ENCODE measurements around the gene DYNLT1. TPM values are rescaled to one million over a fixed set of nuclear protein-coding genes. Genes with fewer than 3 reads are reported as not detected.

Gene DYNLT1
- total and polyA plus RNA-seq, 2 of the 4 experiments (the other 2 are of a cell fraction) = 235 to 349 TPM

- WGBS, 2 experiments (ENCODE audit: extremely low coverage in 2 of 2, insufficient read length in 1 of 2) = 100% methylated on average over 2 of the region's 3 CpGs; no CpG with 5 or more reads in 1 of the 2 experiments
- BruUV-seq (replicated peaks) = no TSS peak
- Histone ChIP-seq H3K4ac (ENCODE audit: low read depth, low read length) (no peak overlapping the region), H3K4me1 (ENCODE audit: control insufficient read depth, insufficient read depth, low read length) (no peaks in the 10 kb centered on the region), H2AK9ac (replicated peaks; ENCODE audit: low read depth, low read length, poor library complexity) (no peak overlapping the region), H2AK5ac (ENCODE audit: low read depth, low read length) (no peak overlapping the region), H3K9me3 (ENCODE audit: control insufficient read depth, insufficient read depth, low read length) (0 out of 2 replicates have a peak, but pooled peaks cover 2% of the 10 kb centered on the region), H3K4me3 (ENCODE audit: insufficient read depth, low read depth, low read length) (no peak overlapping the region), H2BK15ac (ENCODE audit: low read depth, low read length) (no peak overlapping the region), H3K79me1 (ENCODE audit: low read depth in 1 of 2, low read length in 2 of 2) (peaks cover 3 to 23% of the 10 kb centered on the region in 2 experiments; a peak in 2 of 4 replicates), H3K56ac (ENCODE audit: extremely low read depth, insufficient read depth, low read length) (no peak overlapping the region), H2AFZ (replicated peaks; ENCODE audit: low read length, poor library complexity) (no peak overlapping the region), H3K14ac (replicated peaks; ENCODE audit: low read depth, low read length) (no peak overlapping the region), H3K36me3 (ENCODE audit: control insufficient read depth, insufficient read depth, low read length) (peaks cover 43% of the 10 kb centered on the region), H2BK5ac (ENCODE audit: low read depth, low read length, poor library complexity, severe bottlenecking) (no peak overlapping the region), H4K91ac (ENCODE audit: insufficient read depth, low read depth, low read length) (no peak overlapping the region), H3K27me3 (ENCODE audit: control insufficient read depth, insufficient read depth, low read length) (no peaks in the 10 kb centered on the region), H3K23ac (ENCODE audit: low read depth, low read length) (no peak overlapping the region), H4K5ac (ENCODE audit: low read depth, low read length) (no peak overlapping the region), H3K9ac (ENCODE audit: low read depth, low read length) (no peak overlapping the region), H3K4me2 (ENCODE audit: low read depth, low read length) (no peak overlapping the region), H2BK120ac (ENCODE audit: low read depth, low read length) (no peak overlapping the region), H4K20me1 (ENCODE audit: insufficient read depth, low read length) (no peaks in the 10 kb centered on the region), H3K18ac (ENCODE audit: low read depth, low read length) (no peak overlapping the region), H2BK20ac (ENCODE audit: low read depth, low read length) (no peak overlapping the region), H4K8ac (ENCODE audit: low read depth in 2 of 2, low read length in 2 of 2) (no peak overlapping the region), H3K9me1 (ENCODE audit: insufficient read depth, low read length) (no peaks in the 10 kb centered on the region; the same call in none of the 2 replicates), H3K27ac (ENCODE audit: insufficient read depth, low read length) (no peak overlapping the region)
- ChIA-PET POLR2A (ENCODE audit: unreplicated experiment) (no interaction called here), CTCF (no interaction called here)
- ATAC-seq (ENCODE audit: low read depth) (no peak), DNase-seq (no peak)
- dilution Hi-C loops (cut with HindIII; ENCODE audit: low sequenced_read_pairs, unreplicated experiment) (no loop called here), intact Hi-C loops (cut with micrococcal nuclease) (no loop called here), in situ Hi-C loops (cut with MboI; ENCODE audit: low sequenced_read_pairs) (no loop called here)
- TF ChIP-seq MAFK (IDR thresholded peaks at IDR 0.05; ENCODE audit: low read depth, low read length) (no peak), CHD1 (IDR thresholded peaks at IDR 0.05; ENCODE audit: low read depth, low read length) (no peak), CTCF (conservative IDR thresholded peaks at IDR 0.05; ENCODE audit: low read depth, low read length) (no peak), MAZ (IDR thresholded peaks at IDR 0.05; ENCODE audit: borderline replicate concordance, low read depth, low read length) (no peak), RCOR1 (IDR thresholded peaks at IDR 0.05; ENCODE audit: insufficient replicate concordance, low read length) (no peak), FOS (IDR thresholded peaks at IDR 0.05; ENCODE audit: low read depth, low read length) (no peak), POLR2A (IDR thresholded peaks at IDR 0.05; ENCODE audit: low read depth, low read length) (no peak), NFE2L2 (IDR thresholded peaks at IDR 0.05; ENCODE audit: low read depth, low read length) (no peak), CEBPB (IDR thresholded peaks at IDR 0.05; ENCODE audit: low read depth, low read length) (no peak), RFX5 (IDR thresholded peaks at IDR 0.05; ENCODE audit: low read depth, low read length) (no peak), BHLHE40 (IDR thresholded peaks at IDR 0.05; ENCODE audit: low read depth, low read length) (no peak), ELK1 (IDR thresholded peaks at IDR 0.05; ENCODE audit: borderline replicate concordance, low read depth, low read length) (no peak), MXI1 (IDR thresholded peaks at IDR 0.05; ENCODE audit: borderline replicate concordance, low read depth, low read length) (no peak), RAD21 (IDR thresholded peaks at IDR 0.05; ENCODE audit: low read length) (no peak), SMC3 (IDR thresholded peaks at IDR 0.05; ENCODE audit: low read depth, low read length) (no peak)
- TF ChIP-seq, protein P1, sequence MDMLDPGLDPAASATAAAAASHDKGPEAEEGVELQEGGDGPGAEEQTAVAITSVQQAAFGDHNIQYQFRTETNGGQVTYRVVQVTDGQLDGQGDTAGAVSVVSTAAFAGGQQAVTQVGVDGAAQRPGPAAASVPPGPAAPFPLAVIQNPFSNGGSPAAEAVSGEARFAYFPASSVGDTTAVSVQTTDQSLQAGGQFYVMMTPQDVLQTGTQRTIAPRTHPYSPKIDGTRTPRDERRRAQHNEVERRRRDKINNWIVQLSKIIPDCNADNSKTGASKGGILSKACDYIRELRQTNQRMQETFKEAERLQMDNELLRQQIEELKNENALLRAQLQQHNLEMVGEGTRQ (IDR thresholded peaks at IDR 0.05; ENCODE audit: low read depth, low read length) = no peak
Observed at GRCh38 chr6:158611039-158611438, 33.5 kb downstream of the DYNLT1 start.

Measured in IMR-90 (cell line).